ENCODE results near the gene SLMAP. TPM values are rescaled to one million over a fixed set of nuclear protein-coding genes. Genes with fewer than 3 reads are reported as not detected.

Gene SLMAP
- total RNA-seq, 4 donors from 2014 or later = 104 to 369 (median 186) TPM

- Histone ChIP-seq H3K4me3 (no peak overlapping the region), H3K27me3 (no peaks in the 10 kb centered on the region), H3K36me3 (no peaks in the 10 kb centered on the region), H3K4me1 (peaks cover 0 to 4% of the 10 kb centered on the region in 2 donors), H3K27ac (peak overlapping the region; percentile 69 to 86), H3K9me3 (no peaks in the 10 kb centered on the region)
- no peak for DNase-seq
- no peak for TF ChIP-seq CTCF (IDR thresholded peaks at IDR 0.05)
- TF ChIP-seq POLR2A (IDR thresholded peaks at IDR 0.05) = no peak
- intact Hi-C loops (cut with DNase I; ENCODE audit: low total_unique reads) = no loop called here
These were observed 216.5 kb downstream of the SLMAP start for GRCh38 chr3:57972531-57973111.

- Histone ChIP-seq H3K4me3 (no peak overlapping the region), H3K27ac (no peak overlapping the region), H3K36me3 (no peaks in the 10 kb centered on the region), H3K9me3 (no peaks in the 10 kb centered on the region), H3K4me1 (peaks cover 0 to 4% of the 10 kb centered on the region in 2 donors), H3K27me3 (no peaks in the 10 kb centered on the region)
- no peak for DNase-seq
- intact Hi-C loops (cut with DNase I; ENCODE audit: low total_unique reads) = no loop called here
- TF ChIP-seq POLR2A (IDR thresholded peaks at IDR 0.05) = no peak
- TF ChIP-seq CTCF (IDR thresholded peaks at IDR 0.05) = no peak
These were observed 217.8 kb downstream of the SLMAP start for GRCh38 chr3:57973715-57974477.

GRCh38 chr3:57974796-57975388 lies 218.8 kb downstream of the SLMAP start:
- peaks cover 0 to 4% of the 10 kb centered on the region in 2 donors for H3K4me1 ChIP-seq
- TF ChIP-seq CTCF (IDR thresholded peaks at IDR 0.05) (no peak), POLR2A (IDR thresholded peaks at IDR 0.05) (no peak)
- H3K36me3 ChIP-seq = no peaks in the 10 kb centered on the region
- no peaks in the 10 kb centered on the region for H3K27me3 ChIP-seq
- no peak for DNase-seq
- no peak overlapping the region for H3K4me3 ChIP-seq
- H3K9me3 ChIP-seq = no peaks in the 10 kb centered on the region
- intact Hi-C loops (cut with DNase I; ENCODE audit: low total_unique reads) = no loop called here
- no peak overlapping the region for H3K27ac ChIP-seq

- no peak for DNase-seq
- TF ChIP-seq CTCF (IDR thresholded peaks at IDR 0.05) (no peak), POLR2A (IDR thresholded peaks at IDR 0.05) (no peak)
- intact Hi-C loops (cut with DNase I; ENCODE audit: low total_unique reads) = no loop called here
- H3K27me3 ChIP-seq = no peaks in the 10 kb centered on the region
- no peak overlapping the region for H3K4me3 ChIP-seq
- no peaks in the 10 kb centered on the region for H3K9me3 ChIP-seq
- peak overlapping the region in 1 of 2 donors; percentile 17 for H3K27ac ChIP-seq
- H3K36me3 ChIP-seq = no peaks in the 10 kb centered on the region
- peaks cover 0 to under 1% of the 10 kb centered on the region in 2 donors for H3K4me1 ChIP-seq
These were observed 221.7 kb downstream of the SLMAP start for GRCh38 chr3:57977818-57978235.

GRCh38 chr3:57978316-57978715 lies 222.2 kb downstream of the SLMAP start:
- Histone ChIP-seq H3K4me1 (peaks cover 0 to 1% of the 10 kb centered on the region in 2 donors), H3K27ac (peak overlapping the region in 1 of 2 donors; percentile 17), H3K4me3 (no peak overlapping the region), H3K36me3 (no peaks in the 10 kb centered on the region), H3K9me3 (no peaks in the 10 kb centered on the region), H3K27me3 (no peaks in the 10 kb centered on the region)
- no peak for DNase-seq
- intact Hi-C loops (cut with DNase I; ENCODE audit: low total_unique reads) = no loop called here
- no peak for TF ChIP-seq CTCF (IDR thresholded peaks at IDR 0.05)
- TF ChIP-seq POLR2A (IDR thresholded peaks at IDR 0.05) = no peak

All from uterus (tissue), 4 donors.